Right ventricle myocardium inferior (tissue), 1 donor: ENCODE data around the gene PLEKHG1. TPM values are rescaled to one million over a fixed set of nuclear protein-coding genes. Genes with fewer than 3 reads are reported as not detected.

ENCODE experiments used
- ATAC-seq: fragments of 200-7000 bp; cut with Tn5 transposase; one replicate; pipeline ENCODE4 v1.9.1; 2020; ENCODE audit warnings: mild to moderate bottlenecking, moderate library complexity
- DNase-seq: peaks from one replicate; pipeline ENCODE4 v3.0.0; 2021; ENCODE audit errors: missing footprints
- intact Hi-C: fragments of 100-400 bp; cut with DNase I; formaldehyde crosslinking; loops from one replicate; pipeline ENCODE4 v1.11.0; 2022
- total RNA-seq: library from RNA; stranded (reverse); fragmentation: NEBNext Ultra II Directional; extraction: Animal tissue kit (Norgen Biotek cat#: 25700); gene quantifications from one replicate; pipeline ENCODE4 v1.2.1, GENCODE V29; 2021
- donor health status: DM: no; HTN: yes; CAD: no; lungs with severe emphysema.

Gene PLEKHG1
- total RNA-seq, 1 donor from 2014 or later = 10.2 TPM

DNA sequence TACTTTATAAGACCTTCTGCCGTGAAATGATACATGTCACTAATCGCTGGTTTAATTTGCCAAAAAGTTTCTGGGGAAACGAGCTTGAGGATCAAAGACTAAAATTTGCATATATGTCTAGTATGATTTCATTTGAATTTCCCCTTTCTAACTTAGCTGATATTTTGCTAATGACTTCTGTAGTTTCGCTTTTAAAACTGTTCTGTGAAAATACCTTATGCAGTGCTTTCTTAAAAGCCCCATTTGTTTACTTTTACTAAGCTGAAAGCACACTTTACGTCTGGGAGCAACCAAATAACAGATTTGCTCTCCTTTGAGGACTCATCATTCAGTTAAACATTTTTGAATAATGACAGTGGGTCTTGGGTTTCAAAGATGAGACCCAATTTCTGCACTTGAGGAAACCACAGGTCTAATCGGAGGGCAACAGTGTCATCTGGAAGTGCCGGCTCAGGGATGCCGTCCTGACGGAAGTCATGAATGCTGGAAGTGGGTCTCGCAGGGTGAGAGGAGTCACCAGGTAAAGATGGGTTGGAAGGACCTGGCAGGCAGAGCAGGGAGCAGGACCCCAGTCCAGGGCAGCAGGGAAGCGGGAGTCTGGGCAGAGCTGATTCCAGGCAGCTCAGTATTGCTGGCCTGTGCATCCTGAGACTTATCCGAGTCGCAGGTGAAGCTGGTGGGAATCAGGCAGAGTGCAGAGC, 33.2 kb downstream of the PLEKHG1 start:
- intact Hi-C loops = no loop called here
- DNase-seq (no peak), ATAC-seq (no peak)

DNA sequence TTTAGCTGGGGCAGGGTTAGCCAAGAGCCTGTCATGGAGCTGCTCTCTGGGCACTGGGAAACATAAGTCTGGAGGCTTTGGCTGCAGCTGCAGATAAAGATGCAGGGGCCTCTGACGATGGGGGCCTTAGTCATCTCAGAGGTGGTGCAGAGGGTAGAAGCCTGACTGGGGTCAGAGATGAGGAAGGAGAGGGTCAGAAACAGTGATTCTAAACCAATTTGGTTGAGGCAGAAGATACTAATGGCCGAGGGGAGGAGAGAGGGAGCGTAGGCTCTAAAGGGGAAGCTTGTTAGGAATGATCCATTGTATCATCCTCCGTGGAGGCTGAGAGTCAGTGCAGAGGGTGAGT, 33.8 kb downstream of the PLEKHG1 start:
- DNase-seq = no peak
- ATAC-seq = no peak
- intact Hi-C loops = no loop called here

- no peak for ATAC-seq
- no peak for DNase-seq
- intact Hi-C loops = no loop called here
Measured at GRCh38 chr6:150634176-150634963, 34.7 kb downstream of the PLEKHG1 start.

GRCh38 chr6:150634964-150635292, 35.2 kb downstream of the PLEKHG1 start:
- ATAC-seq = no peak
- intact Hi-C loops = no loop called here

DNA sequence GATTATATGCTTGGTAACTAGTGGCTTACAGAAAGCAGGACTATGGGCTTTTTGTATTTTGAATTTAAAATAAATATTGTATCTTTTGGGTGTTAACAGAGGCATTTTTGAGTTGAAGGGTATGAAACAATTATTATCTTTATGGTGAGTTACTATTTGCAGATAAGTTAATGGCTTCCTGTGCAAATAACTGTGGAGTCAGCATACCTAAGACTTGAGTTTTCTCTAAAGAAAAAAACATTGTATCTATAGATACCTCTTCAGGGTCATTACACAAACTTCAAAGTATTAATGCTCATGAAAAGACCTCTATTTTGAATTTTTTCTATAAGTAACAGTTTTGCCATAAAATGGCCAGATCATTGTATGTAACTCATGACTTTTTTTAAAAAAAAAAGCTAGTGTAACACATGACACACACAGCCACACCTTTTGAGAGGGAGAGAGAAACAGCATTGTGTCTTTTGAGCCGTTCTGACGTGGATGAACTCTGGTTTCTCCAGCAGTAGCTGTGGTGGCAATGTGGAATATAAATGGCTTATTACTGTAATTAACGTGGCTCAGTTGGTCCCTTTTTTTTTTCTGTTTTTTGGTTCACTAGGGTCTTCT, 36.3 kb downstream of the PLEKHG1 start:
- intact Hi-C loops = no loop called here
- ATAC-seq (no peak), DNase-seq (no peak)

More at GRCh38 chr6:150634964-150635292, 35.2 kb downstream of the PLEKHG1 start:
- DNase-seq = no peak

GRCh38 chr6:150636808-150637207, 37.1 kb downstream of the PLEKHG1 start:
- ATAC-seq (no peak), DNase-seq (no peak)
- intact Hi-C loops = no loop called here

- DNase-seq (no peak), ATAC-seq (no peak)
- intact Hi-C loops = no loop called here
Measured at GRCh38 chr6:150637266-150637665, 37.6 kb downstream of the PLEKHG1 start.

- ATAC-seq (no peak), DNase-seq (no peak)
- intact Hi-C loops = no loop called here
Measured at GRCh38 chr6:150638267-150638666, 38.6 kb downstream of the PLEKHG1 start.

GRCh38 chr6:150638765-150639164, 39.1 kb downstream of the PLEKHG1 start:
- DNase-seq (no peak), ATAC-seq (no peak)
- intact Hi-C loops = no loop called here

DNA sequence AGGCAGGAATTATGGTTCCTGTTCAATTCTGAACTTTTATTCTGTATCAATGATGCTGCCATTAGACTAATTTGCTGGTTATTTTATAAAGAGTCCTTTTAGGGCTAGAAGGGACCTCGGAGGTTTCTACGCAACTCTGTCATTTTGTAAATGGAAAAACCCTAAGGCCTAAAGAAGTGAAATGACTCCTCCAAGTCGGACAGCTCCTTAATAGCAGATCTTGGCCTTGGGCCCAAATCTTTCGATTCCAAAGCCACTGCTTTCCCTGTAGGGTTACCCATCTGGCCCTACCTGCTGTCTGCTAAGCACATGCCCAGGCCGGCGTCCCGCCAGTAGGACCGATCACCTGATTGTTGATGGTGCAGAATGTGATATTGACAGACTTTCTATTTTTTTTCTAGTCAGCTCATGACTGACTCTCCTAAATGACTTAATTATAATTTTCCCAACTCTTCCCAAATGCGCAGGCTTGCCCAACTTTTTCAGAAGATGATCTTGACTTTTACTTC, 40.2 kb downstream of the PLEKHG1 start:
- DNase-seq (no peak), ATAC-seq (no peak)
- intact Hi-C loops = no loop called here

GRCh38 chr6:150640556-150641209, 41.0 kb downstream of the PLEKHG1 start:
- ATAC-seq (no peak), DNase-seq (no peak)
- intact Hi-C loops = no loop called here

DNA sequence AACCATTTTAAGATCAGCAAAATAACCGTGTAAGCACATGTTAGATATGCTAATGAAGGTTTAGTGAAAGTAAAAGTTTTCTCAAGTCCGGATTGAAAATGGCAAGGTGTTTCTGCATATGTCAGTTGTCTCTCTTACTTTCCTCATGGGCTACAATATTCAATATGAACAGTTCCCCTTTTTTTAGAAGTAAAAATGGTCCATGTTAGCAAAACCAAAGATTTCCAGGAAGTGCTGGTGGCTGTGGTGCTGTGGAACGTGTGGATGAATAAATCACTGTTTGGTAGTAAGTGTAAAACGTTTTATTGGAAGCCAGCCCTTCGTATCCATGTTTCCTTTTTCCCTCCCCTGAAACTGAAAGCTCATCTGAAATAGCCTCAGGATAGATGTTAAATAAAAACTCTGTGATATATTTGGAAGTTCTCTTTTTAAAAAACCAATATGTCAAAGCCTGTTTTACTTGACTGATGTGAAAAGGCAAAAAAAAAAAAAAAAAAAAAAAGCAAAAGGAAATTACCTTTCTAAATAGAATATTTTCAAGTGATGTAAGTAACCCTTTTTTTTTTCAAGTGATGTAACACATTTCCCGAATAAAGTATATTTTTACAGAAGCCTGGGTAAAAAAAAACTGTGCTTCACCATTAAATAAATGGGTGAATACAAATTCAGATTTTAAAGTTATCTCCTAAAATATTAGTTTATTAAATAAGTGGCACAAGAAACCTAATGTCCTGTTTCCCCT, 41.9 kb downstream of the PLEKHG1 start:
- DNase-seq = no peak
- peak; percentile 52 for ATAC-seq
- intact Hi-C loops = no loop called here

- intact Hi-C loops = no loop called here
- no peak for ATAC-seq
- no peak for DNase-seq
Measured at GRCh38 chr6:150646228-150646627, 46.5 kb downstream of the PLEKHG1 start.

- DNase-seq (no peak), ATAC-seq (no peak)
- intact Hi-C loops = no loop called here
Measured at GRCh38 chr6:150647051-150647450, 47.4 kb downstream of the PLEKHG1 start.

Other genes starting within 250 kb of the PLEKHG1 start
- not detected for gene IYD, start 230.9 kb upstream of the PLEKHG1 start, total RNA-seq